Muscle of leg (tissue), 11 donors: ENCODE results near the gene GLIPR2. TPM values are rescaled to one million over a fixed set of nuclear protein-coding genes. Genes with fewer than 3 reads are reported as not detected.
"Not testable (repeated sequence)": the region's sequence is repeated elsewhere in the genome, so short reads cannot be mapped to it uniquely, and the experiment has no call there.

Source experiments
- DNase-seq: peaks from one replicate; pipeline ENCODE4 v3.0.0; 2013
- H3K27ac ChIP-seq: one replicate; pipeline ENCODE4 v1.5.1; 2013; ENCODE audit warnings: mild to moderate bottlenecking, low read length, control low read depth
- H3K27me3 ChIP-seq: one replicate; pipeline ENCODE4 v1.6.1; 2013; ENCODE audit warnings: low read length; ENCODE audit not compliant: control insufficient read depth, insufficient read depth
- H3K36me3 ChIP-seq: one replicate; pipeline ENCODE4 v1.6.1; 2013; ENCODE audit warnings: low read length; ENCODE audit not compliant: control insufficient read depth, insufficient read depth
- H3K4me1 ChIP-seq: one replicate; pipeline ENCODE4 v1.6.1; 2013; ENCODE audit warnings: low read length; ENCODE audit not compliant: control insufficient read depth, insufficient read depth
- H3K4me3 ChIP-seq: one replicate; pipeline ENCODE4 v1.5.1; 2013; ENCODE audit warnings: low read length, control low read depth
- H3K9me3 ChIP-seq: replicated peaks from 2 replicates; pipeline ENCODE4 v1.6.1; 2013; ENCODE audit warnings: low read depth, low read length; ENCODE audit not compliant: control insufficient read depth
- WGBS: methylation state at CpG from one replicate; pipeline ENCODE4 v1.1.5; 2013; ENCODE audit warnings: missing lambda C conversion rate; ENCODE audit not compliant: insufficient coverage; 5-methylcytosine and 5-hydroxymethylcytosine counted together
- polyA plus RNA-seq, 8 donors: library from polyadenylated mRNA; unstranded; fragments of 120-200 nt; gene quantifications; one replicate each; pipeline versions ENCODE4 v1.2.1 to v1.2.3, GENCODE V29; 2013; ENCODE audit warnings: inconsistent platforms in 1 of 8, low replicate concordance in 1 of 8; ENCODE audit not compliant: insufficient read length in 8 of 8, insufficient read depth in 1 of 8
- total RNA-seq: library from RNA; stranded (reverse); fragments of 120-200 nt; gene quantifications from one replicate; pipeline ENCODE4 v1.2.4, GENCODE V29; 2013

The GLIPR2 gene
- total and polyA plus RNA-seq, 9 donors = 61.4 to 159 (median 129) TPM

- not testable (repeated sequence) for H3K4me3 ChIP-seq, H3K27ac ChIP-seq, H3K27me3 ChIP-seq, H3K9me3 ChIP-seq, DNase-seq
- peaks cover 48% of the 10 kb centered on the region for H3K4me1 ChIP-seq
- 86% methylated on average over 8 of the region's 11 CpGs for WGBS
- peaks cover 14% of the 10 kb centered on the region for H3K36me3 ChIP-seq
Observed at GRCh38 chr9:36160126-36160525, 23.6 kb downstream of the GLIPR2 start.

DNA sequence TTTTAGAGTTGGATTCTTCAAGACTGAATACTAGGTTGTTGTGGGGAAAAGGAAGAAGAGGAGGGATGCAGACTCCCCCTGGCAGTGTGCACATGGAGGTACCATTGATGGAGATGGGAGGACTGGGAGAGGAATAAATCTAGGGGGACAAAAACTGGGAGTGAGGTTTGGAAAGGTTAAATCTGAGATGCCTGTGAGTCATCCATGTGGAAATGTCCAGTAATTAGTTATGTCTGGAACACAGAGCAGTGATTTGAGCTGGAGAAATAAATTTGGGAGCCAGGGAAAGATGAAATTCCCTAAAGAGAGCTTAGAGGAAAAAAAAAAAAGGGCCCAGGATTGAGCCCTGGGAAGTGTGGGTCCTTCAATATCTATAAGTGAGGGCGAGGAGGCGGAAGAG, 24.7 kb downstream of the GLIPR2 start:
- Histone ChIP-seq H3K4me3 (no peak overlapping the region), H3K4me1 (peaks cover 56% of the 10 kb centered on the region), H3K27ac (peak overlapping the region; percentile 70), H3K9me3 (peaks cover 5% of the 10 kb centered on the region), H3K27me3 (no peaks in the 10 kb centered on the region), H3K36me3 (peaks cover 14% of the 10 kb centered on the region)
- peak; percentile 75 for DNase-seq
- WGBS = 71% methylated on average over 2 of the region's 2 CpGs

GRCh38 chr9:36162211-36162738, 25.7 kb downstream of the GLIPR2 start:
- WGBS = 75% methylated on average over 14 of the region's 17 CpGs
- Histone ChIP-seq H3K4me1 (peaks cover 63% of the 10 kb centered on the region), H3K9me3 (no peaks in the 10 kb centered on the region), H3K4me3 (no peak overlapping the region), H3K36me3 (peaks cover 9% of the 10 kb centered on the region), H3K27me3 (no peaks in the 10 kb centered on the region), H3K27ac (peak overlapping the region; percentile 97)
- no peak for DNase-seq

DNA sequence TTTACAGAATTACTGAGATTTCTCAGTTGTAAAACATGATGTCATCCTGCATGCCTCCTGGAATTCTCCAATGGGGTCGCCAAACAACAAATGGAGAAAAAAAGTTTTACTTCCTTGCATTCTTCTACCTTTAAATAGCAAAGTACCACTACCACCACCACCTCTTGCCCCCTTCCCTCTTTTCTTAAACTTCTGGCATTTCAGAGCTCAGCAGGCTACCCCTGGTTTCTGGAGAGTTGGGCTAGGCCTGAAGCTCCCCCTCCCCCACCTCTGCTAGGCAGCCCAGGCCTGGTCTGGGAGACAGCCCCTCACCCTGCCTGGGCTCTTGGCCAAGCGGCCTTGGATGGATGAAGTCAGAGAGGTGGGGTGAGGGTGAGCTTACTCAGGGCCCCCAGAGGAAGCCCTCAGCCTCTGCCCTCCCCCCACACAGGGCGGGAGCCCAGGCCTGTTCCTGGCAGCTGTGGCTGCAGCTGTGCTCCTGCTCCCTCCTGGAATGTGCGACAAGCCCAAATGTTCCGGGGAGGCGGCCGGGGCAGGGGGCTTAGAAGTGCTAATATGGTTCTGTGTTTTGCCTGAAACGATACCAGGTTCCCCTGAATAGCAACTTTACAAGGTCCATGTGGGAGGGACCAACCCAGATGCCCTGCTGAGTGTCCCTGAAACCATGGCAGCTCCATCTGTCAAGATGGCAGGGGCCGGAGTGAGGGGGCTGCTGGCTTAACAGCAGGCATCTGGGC, 26.7 kb downstream of the GLIPR2 start:
- H3K4me3 ChIP-seq = no peak overlapping the region
- H3K9me3 ChIP-seq = no peaks in the 10 kb centered on the region
- peak; percentile 98 for DNase-seq
- H3K27me3 ChIP-seq = no peaks in the 10 kb centered on the region
- peak overlapping the region; percentile 97 for H3K27ac ChIP-seq
- 20% methylated on average over 7 of the region's 9 CpGs for WGBS
- H3K36me3 ChIP-seq = peaks cover 8% of the 10 kb centered on the region
- H3K4me1 ChIP-seq = peaks cover 63% of the 10 kb centered on the region

GRCh38 chr9:36163786-36164170, 27.2 kb downstream of the GLIPR2 start:
- no peaks in the 10 kb centered on the region for H3K27me3 ChIP-seq
- H3K4me3 ChIP-seq = no peak overlapping the region
- DNase-seq = peak; percentile 75
- WGBS = 57% methylated on average over 1 of the region's 4 CpGs
- H3K9me3 ChIP-seq = no peaks in the 10 kb centered on the region
- peak overlapping the region; percentile 97 for H3K27ac ChIP-seq
- peaks cover 58% of the 10 kb centered on the region for H3K4me1 ChIP-seq
- peaks cover 7% of the 10 kb centered on the region for H3K36me3 ChIP-seq

- WGBS = 59% methylated on average over 4 of the region's 6 CpGs
- H3K9me3 ChIP-seq = no peaks in the 10 kb centered on the region
- no peaks in the 10 kb centered on the region for H3K27me3 ChIP-seq
- no peak overlapping the region for H3K4me3 ChIP-seq
- H3K36me3 ChIP-seq = peaks cover 5% of the 10 kb centered on the region
- DNase-seq = peak; percentile 51
- H3K27ac ChIP-seq = peak overlapping the region; percentile 97
- peaks cover 58% of the 10 kb centered on the region for H3K4me1 ChIP-seq
Observed at GRCh38 chr9:36164372-36164771, 27.8 kb downstream of the GLIPR2 start.

DNA sequence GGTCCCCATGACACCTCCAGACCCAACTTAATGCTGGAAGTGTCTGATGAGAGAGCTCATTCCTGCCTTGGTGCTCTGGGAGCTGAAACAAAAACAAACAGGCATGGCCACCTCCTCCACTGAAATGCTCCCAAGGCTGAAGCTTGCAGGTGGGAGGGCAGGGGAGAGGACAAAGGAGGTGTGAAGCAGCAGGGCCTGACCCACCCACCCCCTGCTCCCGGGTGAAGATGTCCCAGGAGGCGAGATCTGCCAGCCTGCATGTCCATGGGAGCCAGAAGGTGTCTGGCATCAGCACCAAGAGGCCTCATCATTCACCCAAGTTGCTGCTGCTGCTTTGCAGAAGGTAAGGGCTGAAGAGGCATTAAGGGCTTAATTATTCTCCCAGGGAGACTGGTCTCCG, 28.5 kb downstream of the GLIPR2 start:
- Histone ChIP-seq H3K4me1 (peaks cover 58% of the 10 kb centered on the region), H3K9me3 (no peaks in the 10 kb centered on the region), H3K27ac (peak overlapping the region; percentile 97), H3K27me3 (no peaks in the 10 kb centered on the region), H3K36me3 (peaks cover 3% of the 10 kb centered on the region), H3K4me3 (no peak overlapping the region)
- WGBS = 100% methylated on average over 1 of the region's 3 CpGs
- no peak for DNase-seq

GRCh38 chr9:36165826-36166167, 29.3 kb downstream of the GLIPR2 start:
- 24% methylated on average over 7 of the region's 12 CpGs for WGBS
- DNase-seq = peak; percentile 87

GRCh38 chr9:36166168-36166927, 29.8 kb downstream of the GLIPR2 start:
- Histone ChIP-seq H3K27me3 (no peaks in the 10 kb centered on the region), H3K36me3 (peaks cover 3% of the 10 kb centered on the region), H3K9me3 (no peaks in the 10 kb centered on the region), H3K4me3 (peak overlapping the region; percentile 60), H3K4me1 (peaks cover 51% of the 10 kb centered on the region), H3K27ac (peak overlapping the region; percentile 97)
- DNase-seq = peak; percentile 91
- WGBS = 2% methylated on average over 43 of the region's 58 CpGs

More at GRCh38 chr9:36165826-36166167, 29.3 kb downstream of the GLIPR2 start:
- H3K36me3 ChIP-seq = peaks cover 3% of the 10 kb centered on the region
- peak overlapping the region; percentile 60 for H3K4me3 ChIP-seq
- H3K9me3 ChIP-seq = no peaks in the 10 kb centered on the region
- H3K4me1 ChIP-seq = peaks cover 56% of the 10 kb centered on the region
- H3K27ac ChIP-seq = peak overlapping the region; percentile 97
- H3K27me3 ChIP-seq = no peaks in the 10 kb centered on the region

- H3K27ac ChIP-seq = no peak within 1 kb of the TSS
- H3K9me3 ChIP-seq = no peaks in the 10 kb centered on the region
- H3K4me1 ChIP-seq = peaks cover 27% of the 10 kb centered on the region
- no peak for DNase-seq
- H3K36me3 ChIP-seq = no peaks in the 10 kb centered on the region
- no peak within 1 kb of the TSS for H3K4me3 ChIP-seq
- H3K27me3 ChIP-seq = no peaks in the 10 kb centered on the region
- 68% methylated on average over 5 of the region's 6 CpGs for WGBS
Observed at GRCh38 chr9:36169166-36169565, 32.6 kb downstream of the GLIPR2 start, which contains the start of gene CCIN. Gene CCIN, plus strand, starts transcription at chr9:36169388. Its CDS starts 115 bp downstream, at chr9:36169503.
